GM08714 (cell line): ENCODE data around the gene NOVA1.
"Not testable (repeated sequence)": the region's sequence is repeated elsewhere in the genome, so short reads cannot be mapped to it uniquely, and the experiment has no call there.

Source experiments
- H3K4me3 ChIP-seq: fragments of 200-500 bp; sonication (Bioruptor generic); 2 replicates; pipeline ENCODE4 v1.5.1; 2014; ENCODE audit warnings: mild to moderate bottlenecking, low read length, inconsistent platforms
- ZNF274 ChIP-seq: IDR thresholded peaks from 2 replicates; pipeline ENCODE4 v1.6.1; 2012; ENCODE audit warnings: mild to moderate bottlenecking, low read depth, low read length

NOVA1 gene, protein sequence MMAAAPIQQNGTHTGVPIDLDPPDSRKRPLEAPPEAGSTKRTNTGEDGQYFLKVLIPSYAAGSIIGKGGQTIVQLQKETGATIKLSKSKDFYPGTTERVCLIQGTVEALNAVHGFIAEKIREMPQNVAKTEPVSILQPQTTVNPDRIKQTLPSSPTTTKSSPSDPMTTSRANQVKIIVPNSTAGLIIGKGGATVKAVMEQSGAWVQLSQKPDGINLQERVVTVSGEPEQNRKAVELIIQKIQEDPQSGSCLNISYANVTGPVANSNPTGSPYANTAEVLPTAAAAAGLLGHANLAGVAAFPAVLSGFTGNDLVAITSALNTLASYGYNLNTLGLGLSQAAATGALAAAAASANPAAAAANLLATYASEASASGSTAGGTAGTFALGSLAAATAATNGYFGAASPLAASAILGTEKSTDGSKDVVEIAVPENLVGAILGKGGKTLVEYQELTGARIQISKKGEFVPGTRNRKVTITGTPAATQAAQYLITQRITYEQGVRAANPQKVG

DNA sequence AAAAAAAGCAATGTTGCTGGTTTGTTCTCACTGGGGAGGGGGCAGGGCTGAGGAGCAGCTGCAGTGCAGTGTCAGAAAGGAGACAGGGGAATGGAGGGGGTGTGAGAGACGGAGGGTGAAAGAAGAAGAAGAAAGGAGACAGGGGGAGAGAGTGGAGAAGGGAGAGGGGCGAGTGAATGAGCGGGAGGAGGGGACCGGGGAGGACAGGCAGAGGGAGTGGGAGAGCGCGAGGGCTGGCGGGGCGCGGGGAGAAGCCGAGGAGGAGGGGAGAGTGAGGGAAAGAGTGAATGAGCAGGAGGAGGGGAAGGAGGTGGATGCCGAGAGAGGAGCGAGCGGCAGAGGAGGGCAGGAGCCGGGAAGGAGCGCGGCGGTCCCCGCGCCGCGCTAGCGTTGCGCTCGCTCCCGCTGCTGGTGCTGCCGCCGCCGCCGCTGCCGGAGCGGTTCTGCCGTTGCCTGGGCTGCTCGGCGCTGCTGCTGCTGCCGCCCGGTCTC is at the start of gene NOVA1:
Gene NOVA1 (minus strand): TSS at position 445 of the 492 bp plus-strand sequence. CDS start 597 bp downstream, outside the sequence.
- TF ChIP-seq ZNF274: no peak
- H3K4me3 ChIP-seq: peak within 1 kb of the TSS; percentile 39

DNA sequence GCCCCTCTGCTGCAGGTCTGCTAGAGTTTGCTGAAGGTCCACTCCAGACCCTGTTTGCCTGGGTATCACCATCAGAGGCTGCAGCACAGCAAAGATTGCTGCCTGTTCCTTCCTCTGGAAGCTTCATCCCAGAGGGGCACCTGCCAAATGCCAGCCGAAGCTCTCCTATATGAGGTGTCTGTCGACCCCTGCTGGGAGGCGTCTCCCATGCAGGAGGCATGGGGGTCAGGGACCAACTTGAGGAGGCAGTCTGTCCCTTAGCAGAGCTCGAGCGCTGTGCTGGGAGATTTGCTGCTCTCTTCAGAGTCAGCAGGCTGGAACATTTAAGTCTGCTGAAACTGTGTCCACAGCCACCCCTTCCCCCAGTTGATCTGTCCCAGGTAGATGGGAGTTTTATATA is 47.2 kb upstream of the NOVA1 start:
- H3K4me3 ChIP-seq: not testable (repeated sequence)

DNA sequence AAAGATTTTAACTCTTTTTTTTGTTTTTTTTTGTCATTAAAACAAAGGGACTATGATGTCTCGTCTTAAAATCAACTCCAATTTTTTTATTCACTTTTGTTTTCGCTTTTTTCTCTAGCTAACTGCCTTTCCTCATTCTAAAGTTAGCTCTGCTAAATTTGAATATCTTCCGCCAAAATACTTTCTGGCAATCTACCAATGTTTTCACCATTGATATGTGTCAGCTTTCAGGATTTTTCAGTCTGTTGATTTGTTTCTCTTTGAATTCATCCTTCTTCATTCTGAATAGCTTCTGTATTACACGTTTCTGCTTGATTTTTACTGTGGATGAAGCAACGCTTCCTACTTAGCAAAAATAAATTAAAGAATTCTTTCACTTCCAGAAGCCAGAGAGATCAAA is 38.7 kb upstream of the NOVA1 start:
- TF ChIP-seq ZNF274: no peak
- no peak overlapping the region for H3K4me3 ChIP-seq

DNA sequence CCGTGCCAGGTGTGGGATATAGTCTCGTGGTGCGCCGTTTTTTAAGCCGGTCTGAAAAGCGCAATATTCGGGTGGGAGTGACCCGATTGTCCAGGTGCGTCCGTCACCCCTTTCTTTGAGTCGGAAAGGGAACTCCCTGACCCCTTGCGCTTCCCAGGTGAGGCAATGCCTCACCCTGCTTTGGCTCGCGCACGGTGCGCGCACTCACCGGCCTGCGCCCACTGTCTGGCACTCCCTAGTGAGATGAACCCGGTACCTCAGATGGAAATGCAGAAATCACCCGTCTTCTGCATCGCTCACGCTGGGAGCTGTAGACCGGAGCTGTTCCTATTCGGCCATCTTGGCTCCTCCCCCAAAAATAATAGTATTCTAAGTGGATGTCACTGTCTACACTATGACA is 37.1 kb upstream of the NOVA1 start:
- H3K4me3 ChIP-seq: not testable (repeated sequence)

DNA sequence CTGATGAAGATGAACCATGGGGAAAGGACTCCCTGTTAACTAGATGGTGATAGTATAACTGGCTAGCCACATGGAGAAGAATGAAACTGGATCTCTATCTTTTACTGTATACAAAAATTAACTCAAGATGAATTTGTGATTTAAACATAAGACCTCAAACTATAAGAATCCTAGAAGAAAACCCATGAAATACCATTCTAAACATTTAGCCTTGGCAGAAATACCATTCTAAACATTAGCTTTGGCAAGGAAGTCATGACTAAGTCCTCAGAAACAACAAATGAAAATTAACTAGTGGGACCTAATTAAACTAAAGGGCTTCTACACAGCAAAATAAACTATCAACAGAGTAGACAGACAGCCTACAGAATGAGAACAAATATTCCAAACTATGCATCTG is 28.4 kb upstream of the NOVA1 start:
- no peak overlapping the region for H3K4me3 ChIP-seq
- no peak for TF ChIP-seq ZNF274

DNA sequence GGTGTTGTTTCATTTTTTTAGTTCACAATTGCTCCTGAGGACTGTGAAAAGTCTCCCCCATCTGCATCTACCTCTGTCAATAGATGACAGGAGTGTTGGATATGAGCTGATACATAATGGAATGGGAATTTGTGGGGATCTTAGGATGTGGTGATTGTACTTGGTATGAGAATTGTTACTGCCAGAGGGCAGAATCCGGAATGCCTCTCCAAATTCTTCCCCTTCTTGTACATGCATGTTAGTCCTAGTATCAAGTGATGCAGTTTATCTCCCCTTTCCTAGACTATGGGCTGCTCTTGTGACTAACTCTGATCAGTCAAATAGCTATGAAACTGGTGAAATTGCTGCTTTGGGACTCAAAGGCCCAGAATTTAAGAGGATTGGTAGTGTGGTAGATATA is 24.8 kb upstream of the NOVA1 start:
- TF ChIP-seq ZNF274: no peak
- no peak overlapping the region for H3K4me3 ChIP-seq

DNA sequence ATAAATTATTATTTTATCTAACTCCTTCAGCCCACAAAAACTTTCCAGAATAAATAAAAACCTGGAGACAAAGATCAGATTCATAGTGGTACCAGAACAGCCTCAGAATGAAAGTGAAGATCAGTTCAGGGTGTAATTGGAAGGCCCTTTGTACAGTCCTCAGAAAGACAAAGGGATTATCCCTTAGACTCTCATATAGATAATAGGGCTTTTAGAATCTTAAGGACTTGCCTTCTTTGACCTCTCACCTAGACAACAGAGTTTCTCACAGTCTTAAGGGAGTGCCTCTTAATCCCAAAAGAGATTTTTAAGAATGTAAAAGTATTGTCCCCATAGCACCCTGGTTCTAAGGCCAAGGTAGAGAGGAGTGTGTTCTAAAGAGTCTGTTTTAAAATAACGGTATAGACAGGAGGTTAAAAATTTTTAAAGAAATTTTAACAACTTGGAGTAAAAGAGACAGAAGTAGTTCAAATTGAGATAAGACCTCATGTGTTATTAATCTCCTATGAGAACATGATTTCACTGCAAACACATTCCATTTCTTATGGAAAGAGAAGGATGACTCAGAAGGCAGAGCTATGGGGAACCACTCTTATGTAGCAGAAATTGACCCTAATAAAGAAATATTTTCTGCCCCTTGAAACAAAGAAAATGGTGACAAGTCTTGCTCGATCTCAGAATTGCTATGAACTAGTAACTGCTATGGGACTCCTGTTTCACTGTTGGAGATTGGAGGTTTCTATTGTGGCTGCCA is 24.2 kb upstream of the NOVA1 start:
- H3K4me3 ChIP-seq: no peak overlapping the region
- no peak for TF ChIP-seq ZNF274

DNA sequence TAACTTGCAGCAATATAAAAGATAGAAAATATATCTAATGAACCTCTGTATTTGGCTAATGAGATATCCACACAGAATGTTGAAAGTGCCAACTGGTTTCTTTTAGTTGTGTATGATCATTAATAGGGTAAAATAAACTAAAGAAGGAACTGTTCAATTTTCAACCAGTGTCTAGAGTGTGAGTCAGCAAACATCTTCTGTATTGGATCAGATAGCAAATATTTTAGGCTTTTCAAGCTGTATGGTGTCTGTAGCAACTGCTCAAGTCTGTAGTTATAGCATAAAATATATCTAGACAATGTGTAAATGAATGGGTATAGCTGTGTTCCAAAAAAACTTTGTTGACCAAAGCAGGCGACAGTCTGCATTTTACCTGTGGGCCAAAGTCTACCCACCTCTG is 23.5 kb upstream of the NOVA1 start:
- no peak for TF ChIP-seq ZNF274
- H3K4me3 ChIP-seq: no peak overlapping the region

DNA sequence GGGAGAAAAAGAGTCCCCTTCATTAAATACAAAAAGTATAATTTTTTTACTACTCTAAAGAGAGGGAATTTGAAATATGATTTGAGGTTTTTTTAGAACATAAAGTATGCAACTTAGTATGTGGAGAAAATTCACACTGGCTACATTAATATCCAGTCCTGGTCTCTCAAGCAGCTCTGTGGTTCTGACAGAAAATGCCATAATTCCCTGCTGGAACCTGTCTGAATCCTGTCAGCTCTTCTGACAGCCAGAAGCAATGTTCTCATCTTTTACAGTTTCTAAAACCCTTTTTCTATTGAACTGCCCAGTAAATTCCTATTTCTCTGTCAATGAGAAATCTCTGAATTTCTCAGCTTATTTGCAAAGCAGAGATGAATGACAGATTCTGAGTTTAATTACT is 13.4 kb upstream of the NOVA1 start:
- no peak overlapping the region for H3K4me3 ChIP-seq
- TF ChIP-seq ZNF274: no peak

DNA sequence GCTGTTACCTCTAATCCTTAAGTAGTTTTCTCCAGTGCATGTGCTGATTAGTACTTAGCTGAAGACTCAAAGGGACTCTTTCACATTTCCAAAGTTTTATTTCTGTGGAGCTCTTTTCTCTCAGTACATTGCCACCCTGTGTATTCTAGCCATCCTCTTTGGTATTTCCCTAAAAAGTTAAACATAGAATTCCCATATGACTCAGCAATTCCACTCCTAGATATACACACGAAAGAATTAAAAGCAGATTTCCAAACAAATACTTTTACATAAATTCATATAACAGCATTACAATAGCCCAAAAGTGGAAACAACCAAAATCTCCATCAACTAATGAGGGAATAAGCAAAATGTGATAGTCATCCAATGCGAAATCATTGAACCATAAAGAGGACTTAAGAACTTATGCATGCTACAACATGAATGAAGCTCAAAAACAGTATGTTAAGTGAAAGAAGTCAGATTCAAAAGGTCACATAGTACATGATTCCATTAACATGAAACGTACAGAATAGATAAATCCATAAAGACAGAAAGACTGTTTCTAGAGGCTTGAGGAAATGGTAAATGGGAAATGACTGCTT is 9.0 kb upstream of the NOVA1 start:
- no peak overlapping the region for H3K4me3 ChIP-seq
- no peak for TF ChIP-seq ZNF274

DNA sequence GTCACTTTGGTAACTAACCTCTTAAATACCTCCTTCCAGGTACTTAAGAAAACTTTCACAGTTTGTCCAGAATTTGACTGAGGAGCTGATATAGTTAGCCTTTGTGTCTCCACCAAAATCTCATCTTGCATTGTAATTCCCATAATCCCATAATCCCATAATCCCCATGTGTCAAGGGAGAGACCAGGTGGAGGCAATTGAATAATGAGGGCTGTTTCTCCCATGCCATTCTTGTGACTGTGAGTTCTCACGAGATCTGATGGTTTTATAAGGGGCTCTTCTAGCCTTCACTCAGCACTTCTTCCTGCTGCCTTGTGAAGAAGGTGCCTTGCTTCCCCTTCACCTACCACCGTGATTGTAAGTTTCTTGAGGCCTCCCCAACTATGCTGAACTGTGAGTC is 7.8 kb upstream of the NOVA1 start:
- no peak for TF ChIP-seq ZNF274
- H3K4me3 ChIP-seq: no peak overlapping the region

DNA sequence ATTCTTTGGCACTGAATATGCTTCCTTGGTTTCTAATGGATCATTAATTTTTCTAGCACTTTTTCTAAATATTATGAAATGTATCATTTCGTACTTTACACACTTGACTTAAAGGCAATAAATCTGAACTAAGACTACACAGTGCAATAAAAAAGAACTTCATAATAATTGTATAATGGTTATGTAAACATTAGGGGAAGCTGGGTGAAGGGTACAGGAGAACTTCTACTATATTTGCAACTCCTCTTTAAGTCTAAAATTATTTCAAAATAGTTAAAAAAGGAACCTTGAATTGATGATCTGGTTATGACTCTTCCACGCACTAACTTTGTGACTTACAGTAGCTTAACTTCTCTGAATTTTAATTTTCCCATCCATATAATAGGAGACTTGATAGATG is 5.1 kb upstream of the NOVA1 start:
- H3K4me3 ChIP-seq: no peak overlapping the region
- TF ChIP-seq ZNF274: no peak

DNA sequence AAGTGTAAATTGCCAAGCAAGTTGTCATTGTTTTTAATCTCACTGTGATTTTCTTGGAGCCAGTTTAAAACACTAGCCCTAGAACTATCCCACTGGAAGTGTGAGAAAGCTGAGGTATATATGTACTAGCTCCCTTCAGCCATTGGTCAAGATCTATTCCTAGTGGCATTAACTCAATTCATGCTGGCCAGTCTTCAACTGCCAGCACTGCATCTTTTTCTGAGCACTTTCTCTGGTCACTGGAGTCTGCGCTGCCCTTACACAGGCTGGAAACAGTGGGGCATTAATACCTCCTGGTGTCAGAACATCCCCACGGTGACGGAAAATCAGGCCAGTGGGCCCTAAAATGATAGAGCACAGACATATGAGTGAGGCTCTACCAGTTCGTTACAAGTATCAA is 4.0 kb upstream of the NOVA1 start:
- no peak for TF ChIP-seq ZNF274
- H3K4me3 ChIP-seq: no peak overlapping the region

DNA sequence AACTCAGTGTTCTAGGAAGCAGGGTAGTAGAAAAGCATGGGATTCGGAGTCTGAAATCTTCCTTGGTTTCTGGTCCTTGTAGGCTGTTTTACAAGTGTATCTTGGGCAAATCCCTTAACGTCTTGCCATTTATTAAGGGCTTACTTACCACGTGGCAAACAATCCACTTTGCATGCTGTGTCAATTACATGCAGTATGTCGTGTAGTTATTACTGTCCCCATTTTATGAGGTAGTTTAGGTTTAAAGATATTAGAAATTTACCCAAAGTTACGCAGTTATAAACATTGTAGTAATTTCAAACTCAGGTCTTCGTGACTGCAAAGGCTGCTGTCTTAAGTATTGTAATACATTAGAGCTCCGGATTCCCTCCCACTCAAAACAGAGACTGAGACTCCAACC is 1.5 kb upstream of the NOVA1 start:
- TF ChIP-seq ZNF274: no peak
- no peak overlapping the region for H3K4me3 ChIP-seq

DNA sequence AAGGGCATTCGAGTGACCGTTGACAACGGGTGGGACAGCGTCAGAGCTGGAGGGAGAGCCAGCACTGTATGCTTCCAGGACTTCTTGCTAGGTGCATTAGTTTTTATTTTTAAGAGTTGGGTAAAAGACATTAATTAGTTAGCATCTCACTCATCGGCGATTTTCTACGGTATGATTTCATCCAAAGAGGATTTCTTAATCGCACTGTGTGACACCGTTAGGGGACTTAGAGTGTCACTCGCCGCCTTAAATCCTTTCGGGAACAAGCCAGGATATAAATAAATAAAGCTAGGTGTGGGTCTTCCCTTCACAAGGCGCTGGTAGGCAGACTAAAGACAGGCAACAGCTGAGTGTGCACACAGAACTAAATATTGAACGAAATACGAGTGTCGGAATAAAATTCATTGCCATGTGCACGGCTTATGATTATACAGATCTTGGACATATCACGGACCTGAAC is 869 bp upstream of the NOVA1 start:
- no peak overlapping the region for H3K4me3 ChIP-seq
- no peak for TF ChIP-seq ZNF274
